ENCODE data around the gene PPP1R9A. TPM values are rescaled to one million over a fixed set of nuclear protein-coding genes. Genes with fewer than 3 reads are reported as not detected.

The PPP1R9A gene
- total RNA-seq, 1 experiment from 2014 or later: not detected

GRCh38 chr7:95011146-95011928, 103.9 kb downstream of the PPP1R9A start:
- Histone ChIP-seq H3K9ac (ENCODE audit: low read length) (no peak overlapping the region), H3K79me2 (ENCODE audit: low read length) (no peaks in the 10 kb centered on the region), H3K27ac (ENCODE audit: low read length) (no peak overlapping the region), H3K27me3 (ENCODE audit: low read length) (no peaks in the 10 kb centered on the region), H3K4me2 (ENCODE audit: low read depth, low read length, poor library complexity, severe bottlenecking) (no peak overlapping the region), H3K9me3 (ENCODE audit: low read length) (no peaks in the 10 kb centered on the region), H3K4me1 (ENCODE audit: low read length) (no peaks in the 10 kb centered on the region), H2AFZ (ENCODE audit: low read length) (no peak overlapping the region), H4K20me1 (ENCODE audit: insufficient read depth, low read depth, low read length) (no peaks in the 10 kb centered on the region), H3K4me3 (ENCODE audit: low read length) (no peak overlapping the region), H3K36me3 (ENCODE audit: insufficient read depth, low read length) (no peaks in the 10 kb centered on the region), H3K9me2 (replicated peaks; ENCODE audit: insufficient read depth, low read length) (no peaks in the 10 kb centered on the region)
- DNase-seq: no peak

- H3K27me3 ChIP-seq (ENCODE audit: low read length): no peaks in the 10 kb centered on the region
- H3K27ac ChIP-seq (ENCODE audit: low read length): no peak overlapping the region
- H3K4me1 ChIP-seq (ENCODE audit: low read length): no peaks in the 10 kb centered on the region
- H3K4me2 ChIP-seq (ENCODE audit: low read depth, low read length, poor library complexity, severe bottlenecking): no peak overlapping the region
- H3K9me2 ChIP-seq (replicated peaks; ENCODE audit: insufficient read depth, low read length): no peaks in the 10 kb centered on the region
- no peak overlapping the region for H2AFZ ChIP-seq (ENCODE audit: low read length)
- no peak overlapping the region for H3K4me3 ChIP-seq (ENCODE audit: low read length)
- H4K20me1 ChIP-seq (ENCODE audit: insufficient read depth, low read depth, low read length): no peaks in the 10 kb centered on the region
- H3K79me2 ChIP-seq (ENCODE audit: low read length): no peaks in the 10 kb centered on the region
- H3K9me3 ChIP-seq (ENCODE audit: low read length): no peaks in the 10 kb centered on the region
- no peak for DNase-seq
- H3K36me3 ChIP-seq (ENCODE audit: insufficient read depth, low read length): no peaks in the 10 kb centered on the region
- H3K9ac ChIP-seq (ENCODE audit: low read length): no peak overlapping the region
Observed at GRCh38 chr7:95011995-95012394, 104.6 kb downstream of the PPP1R9A start.

GRCh38 chr7:95018021-95018420, 110.6 kb downstream of the PPP1R9A start:
- H3K27me3 ChIP-seq (ENCODE audit: low read length): no peaks in the 10 kb centered on the region
- H3K4me1 ChIP-seq (ENCODE audit: low read length): no peaks in the 10 kb centered on the region
- H3K27ac ChIP-seq (ENCODE audit: low read length): no peak overlapping the region
- no peaks in the 10 kb centered on the region for H3K36me3 ChIP-seq (ENCODE audit: insufficient read depth, low read length)
- no peak for DNase-seq
- H3K4me3 ChIP-seq (ENCODE audit: low read length): no peak overlapping the region
- H2AFZ ChIP-seq (ENCODE audit: low read length): no peak overlapping the region
- H4K20me1 ChIP-seq (ENCODE audit: insufficient read depth, low read depth, low read length): no peaks in the 10 kb centered on the region
- no peaks in the 10 kb centered on the region for H3K9me2 ChIP-seq (replicated peaks; ENCODE audit: insufficient read depth, low read length)
- H3K79me2 ChIP-seq (ENCODE audit: low read length): no peaks in the 10 kb centered on the region
- no peaks in the 10 kb centered on the region for H3K9me3 ChIP-seq (ENCODE audit: low read length)
- H3K4me2 ChIP-seq (ENCODE audit: low read depth, low read length, poor library complexity, severe bottlenecking): no peak overlapping the region
- no peak overlapping the region for H3K9ac ChIP-seq (ENCODE audit: low read length)

- no peaks in the 10 kb centered on the region for H3K27me3 ChIP-seq (ENCODE audit: low read length)
- no peak overlapping the region for H3K4me3 ChIP-seq (ENCODE audit: low read length)
Observed at GRCh38 chr7:95026018-95026417, 118.6 kb downstream of the PPP1R9A start.

GRCh38 chr7:95026421-95027072, 119.2 kb downstream of the PPP1R9A start:
- no peak for DNase-seq
- no peak overlapping the region for H3K27ac ChIP-seq (ENCODE audit: low read length)
- H3K36me3 ChIP-seq (ENCODE audit: insufficient read depth, low read length): no peaks in the 10 kb centered on the region
- no peaks in the 10 kb centered on the region for H4K20me1 ChIP-seq (ENCODE audit: insufficient read depth, low read depth, low read length)
- H3K4me2 ChIP-seq (ENCODE audit: low read depth, low read length, poor library complexity, severe bottlenecking): no peak overlapping the region
- H3K4me3 ChIP-seq (ENCODE audit: low read length): no peak overlapping the region
- no peaks in the 10 kb centered on the region for H3K9me3 ChIP-seq (ENCODE audit: low read length)
- no peaks in the 10 kb centered on the region for H3K79me2 ChIP-seq (ENCODE audit: low read length)
- no peaks in the 10 kb centered on the region for H3K27me3 ChIP-seq (ENCODE audit: low read length)
- H3K9ac ChIP-seq (ENCODE audit: low read length): no peak overlapping the region
- no peaks in the 10 kb centered on the region for H3K4me1 ChIP-seq (ENCODE audit: low read length)
- no peaks in the 10 kb centered on the region for H3K9me2 ChIP-seq (replicated peaks; ENCODE audit: insufficient read depth, low read length)
- no peak overlapping the region for H2AFZ ChIP-seq (ENCODE audit: low read length)

More at GRCh38 chr7:95026018-95026417, 118.6 kb downstream of the PPP1R9A start:
- no peaks in the 10 kb centered on the region for H3K36me3 ChIP-seq (ENCODE audit: insufficient read depth, low read length)
- no peaks in the 10 kb centered on the region for H3K79me2 ChIP-seq (ENCODE audit: low read length)
- H3K4me2 ChIP-seq (ENCODE audit: low read depth, low read length, poor library complexity, severe bottlenecking): no peak overlapping the region
- no peak overlapping the region for H3K9ac ChIP-seq (ENCODE audit: low read length)
- H3K9me2 ChIP-seq (replicated peaks; ENCODE audit: insufficient read depth, low read length): no peaks in the 10 kb centered on the region
- no peak for DNase-seq
- H4K20me1 ChIP-seq (ENCODE audit: insufficient read depth, low read depth, low read length): no peaks in the 10 kb centered on the region
- H3K27ac ChIP-seq (ENCODE audit: low read length): no peak overlapping the region
- no peaks in the 10 kb centered on the region for H3K9me3 ChIP-seq (ENCODE audit: low read length)
- no peaks in the 10 kb centered on the region for H3K4me1 ChIP-seq (ENCODE audit: low read length)
- no peak overlapping the region for H2AFZ ChIP-seq (ENCODE audit: low read length)

GRCh38 chr7:95027234-95027872, 120.0 kb downstream of the PPP1R9A start:
- H3K9ac ChIP-seq (ENCODE audit: low read length): no peak overlapping the region
- H3K27ac ChIP-seq (ENCODE audit: low read length): no peak overlapping the region
- H3K79me2 ChIP-seq (ENCODE audit: low read length): no peaks in the 10 kb centered on the region
- H3K27me3 ChIP-seq (ENCODE audit: low read length): no peaks in the 10 kb centered on the region
- H4K20me1 ChIP-seq (ENCODE audit: insufficient read depth, low read depth, low read length): no peaks in the 10 kb centered on the region
- no peaks in the 10 kb centered on the region for H3K9me2 ChIP-seq (replicated peaks; ENCODE audit: insufficient read depth, low read length)
- no peaks in the 10 kb centered on the region for H3K36me3 ChIP-seq (ENCODE audit: insufficient read depth, low read length)
- no peak overlapping the region for H3K4me2 ChIP-seq (ENCODE audit: low read depth, low read length, poor library complexity, severe bottlenecking)
- no peak overlapping the region for H2AFZ ChIP-seq (ENCODE audit: low read length)
- no peak for DNase-seq
- no peaks in the 10 kb centered on the region for H3K4me1 ChIP-seq (ENCODE audit: low read length)
- H3K4me3 ChIP-seq (ENCODE audit: low read length): no peak overlapping the region
- H3K9me3 ChIP-seq (ENCODE audit: low read length): no peaks in the 10 kb centered on the region

- H3K9ac ChIP-seq (ENCODE audit: low read length): no peak overlapping the region
- H3K9me2 ChIP-seq (replicated peaks; ENCODE audit: insufficient read depth, low read length): no peaks in the 10 kb centered on the region
- no peak overlapping the region for H3K27ac ChIP-seq (ENCODE audit: low read length)
- H4K20me1 ChIP-seq (ENCODE audit: insufficient read depth, low read depth, low read length): no peaks in the 10 kb centered on the region
- no peaks in the 10 kb centered on the region for H3K4me1 ChIP-seq (ENCODE audit: low read length)
- no peak overlapping the region for H3K4me3 ChIP-seq (ENCODE audit: low read length)
- H3K36me3 ChIP-seq (ENCODE audit: insufficient read depth, low read length): no peaks in the 10 kb centered on the region
- DNase-seq: no peak
- H2AFZ ChIP-seq (ENCODE audit: low read length): no peak overlapping the region
- H3K9me3 ChIP-seq (ENCODE audit: low read length): no peaks in the 10 kb centered on the region
- H3K79me2 ChIP-seq (ENCODE audit: low read length): no peaks in the 10 kb centered on the region
- H3K4me2 ChIP-seq (ENCODE audit: low read depth, low read length, poor library complexity, severe bottlenecking): no peak overlapping the region
- no peaks in the 10 kb centered on the region for H3K27me3 ChIP-seq (ENCODE audit: low read length)
Observed at GRCh38 chr7:95028683-95029082, 121.3 kb downstream of the PPP1R9A start.

GRCh38 chr7:95035295-95035694, 127.9 kb downstream of the PPP1R9A start:
- Histone ChIP-seq H3K27me3 (ENCODE audit: low read length) (no peaks in the 10 kb centered on the region), H3K79me2 (ENCODE audit: low read length) (no peaks in the 10 kb centered on the region), H3K9me2 (replicated peaks; ENCODE audit: insufficient read depth, low read length) (no peaks in the 10 kb centered on the region), H3K4me3 (ENCODE audit: low read length) (no peak overlapping the region), H4K20me1 (ENCODE audit: insufficient read depth, low read depth, low read length) (no peaks in the 10 kb centered on the region), H3K9me3 (ENCODE audit: low read length) (no peaks in the 10 kb centered on the region), H3K4me2 (ENCODE audit: low read depth, low read length, poor library complexity, severe bottlenecking) (no peak overlapping the region), H2AFZ (ENCODE audit: low read length) (no peak overlapping the region), H3K4me1 (ENCODE audit: low read length) (no peaks in the 10 kb centered on the region), H3K9ac (ENCODE audit: low read length) (no peak overlapping the region), H3K36me3 (ENCODE audit: insufficient read depth, low read length) (no peaks in the 10 kb centered on the region), H3K27ac (ENCODE audit: low read length) (no peak overlapping the region)
- no peak for DNase-seq
